Chondrocyte (in vitro differentiated cells): Measurements from ENCODE around the gene UCHL5. TPM values are rescaled to one million over a fixed set of nuclear protein-coding genes. Genes with fewer than 3 reads are reported as not detected.

ENCODE experiments used
- DNase-seq: peaks from one replicate; pipeline ENCODE4 v3.0.0; 2021; ENCODE audit warnings: mixed read lengths, low spot score
- H3K27ac Mint-ChIP-seq: one replicate; pipeline ENCODE4 v1.8.0; 2021; ENCODE audit warnings: mild to moderate bottlenecking, moderate library complexity, mixed read lengths; ENCODE audit not compliant: unreplicated experiment
- H3K27me3 Mint-ChIP-seq: 2 replicates; pipeline ENCODE4 v1.8.0; 2021; ENCODE audit warnings: low read depth, mixed read lengths
- H3K36me3 Mint-ChIP-seq: 2 replicates; pipeline ENCODE4 v1.8.0; 2021; ENCODE audit warnings: low read depth, mixed read lengths
- H3K4me1 Mint-ChIP-seq: 2 replicates; pipeline ENCODE4 v1.8.0; 2021; ENCODE audit warnings: low read depth, mild to moderate bottlenecking, mixed read lengths
- H3K4me3 Mint-ChIP-seq: one replicate; pipeline ENCODE4 v1.8.0; 2021; ENCODE audit warnings: mild to moderate bottlenecking, moderate library complexity, mixed read lengths; ENCODE audit not compliant: unreplicated experiment
- H3K9me3 Mint-ChIP-seq: 2 replicates; pipeline ENCODE4 v1.8.0; 2021; ENCODE audit warnings: low read depth, mixed read lengths
- total RNA-seq: library from RNA; stranded (reverse); gene quantifications from 3 replicates; pipeline ENCODE4 v1.2.1, GENCODE V29; 2021
- TF ChIP-seq, protein P1 (sequence below): fragments of 200-600 bp; sonication (generic); IDR thresholded peaks from 2 replicates; pipeline ENCODE4 v1.5.0; 2021; ENCODE audit warnings: antibody characterized with exemption, mild to moderate bottlenecking, moderate library complexity

The UCHL5 gene
- total RNA-seq, 1 donor from 2014 or later, result 23.8 TPM

DNA sequence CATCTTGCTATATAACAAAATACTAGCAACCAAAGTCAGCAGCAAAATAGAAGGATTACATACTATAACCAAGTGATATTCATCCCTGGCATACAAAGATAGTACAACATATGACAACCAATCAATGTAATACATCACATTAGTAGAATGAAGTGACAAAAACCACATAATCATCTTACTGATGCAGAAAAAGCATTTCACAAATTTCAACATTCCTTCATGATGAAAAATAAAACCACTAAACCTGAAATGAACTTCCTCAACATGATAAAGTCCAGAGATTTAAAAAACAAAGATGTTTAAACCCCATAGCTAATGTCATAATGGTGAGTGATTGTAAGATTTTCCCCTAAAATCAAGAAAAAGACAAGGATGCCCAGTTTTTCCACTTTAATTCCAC is 18.8 kb upstream of the UCHL5 start:
- H3K4me3 Mint-ChIP-seq, result no peak overlapping the region
- no peaks in the 10 kb centered on the region for H3K4me1 Mint-ChIP-seq
- TF ChIP-seq, protein P1, sequence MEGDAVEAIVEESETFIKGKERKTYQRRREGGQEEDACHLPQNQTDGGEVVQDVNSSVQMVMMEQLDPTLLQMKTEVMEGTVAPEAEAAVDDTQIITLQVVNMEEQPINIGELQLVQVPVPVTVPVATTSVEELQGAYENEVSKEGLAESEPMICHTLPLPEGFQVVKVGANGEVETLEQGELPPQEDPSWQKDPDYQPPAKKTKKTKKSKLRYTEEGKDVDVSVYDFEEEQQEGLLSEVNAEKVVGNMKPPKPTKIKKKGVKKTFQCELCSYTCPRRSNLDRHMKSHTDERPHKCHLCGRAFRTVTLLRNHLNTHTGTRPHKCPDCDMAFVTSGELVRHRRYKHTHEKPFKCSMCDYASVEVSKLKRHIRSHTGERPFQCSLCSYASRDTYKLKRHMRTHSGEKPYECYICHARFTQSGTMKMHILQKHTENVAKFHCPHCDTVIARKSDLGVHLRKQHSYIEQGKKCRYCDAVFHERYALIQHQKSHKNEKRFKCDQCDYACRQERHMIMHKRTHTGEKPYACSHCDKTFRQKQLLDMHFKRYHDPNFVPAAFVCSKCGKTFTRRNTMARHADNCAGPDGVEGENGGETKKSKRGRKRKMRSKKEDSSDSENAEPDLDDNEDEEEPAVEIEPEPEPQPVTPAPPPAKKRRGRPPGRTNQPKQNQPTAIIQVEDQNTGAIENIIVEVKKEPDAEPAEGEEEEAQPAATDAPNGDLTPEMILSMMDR, result no peak
- peaks cover 33% of the 10 kb centered on the region for H3K36me3 Mint-ChIP-seq
- H3K9me3 Mint-ChIP-seq, result peaks cover 12% of the 10 kb centered on the region
- DNase-seq, result no peak
- H3K27ac Mint-ChIP-seq, result no peak overlapping the region
- no peaks in the 10 kb centered on the region for H3K27me3 Mint-ChIP-seq

DNA sequence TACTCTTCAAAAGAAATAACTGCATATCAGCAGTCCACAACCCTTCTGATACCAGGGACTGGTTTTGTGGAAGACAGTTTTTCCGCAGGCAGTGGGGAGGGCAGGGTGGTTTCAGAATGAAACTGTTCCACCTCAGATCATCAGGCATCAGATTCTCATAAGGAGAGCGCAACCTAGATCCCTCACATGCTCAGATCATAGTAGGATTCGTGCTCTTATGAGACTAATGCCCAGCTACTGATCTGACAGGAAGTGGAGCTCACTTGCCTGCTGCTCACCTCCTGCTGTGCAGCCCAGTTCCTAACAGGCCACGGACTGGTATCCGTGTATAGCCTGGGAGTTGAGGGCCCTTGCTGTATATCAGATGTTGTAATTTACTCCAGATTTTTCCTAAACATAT is 11.8 kb upstream of the UCHL5 start:
- DNase-seq, result no peak
- H3K27ac Mint-ChIP-seq, result peak overlapping the region; percentile 86
- no peak overlapping the region for H3K4me3 Mint-ChIP-seq
- TF ChIP-seq, protein P1, result no peak
- no peaks in the 10 kb centered on the region for H3K27me3 Mint-ChIP-seq
- H3K36me3 Mint-ChIP-seq, result no peaks in the 10 kb centered on the region
- no peaks in the 10 kb centered on the region for H3K9me3 Mint-ChIP-seq
- H3K4me1 Mint-ChIP-seq, result peaks cover 28% of the 10 kb centered on the region

DNA sequence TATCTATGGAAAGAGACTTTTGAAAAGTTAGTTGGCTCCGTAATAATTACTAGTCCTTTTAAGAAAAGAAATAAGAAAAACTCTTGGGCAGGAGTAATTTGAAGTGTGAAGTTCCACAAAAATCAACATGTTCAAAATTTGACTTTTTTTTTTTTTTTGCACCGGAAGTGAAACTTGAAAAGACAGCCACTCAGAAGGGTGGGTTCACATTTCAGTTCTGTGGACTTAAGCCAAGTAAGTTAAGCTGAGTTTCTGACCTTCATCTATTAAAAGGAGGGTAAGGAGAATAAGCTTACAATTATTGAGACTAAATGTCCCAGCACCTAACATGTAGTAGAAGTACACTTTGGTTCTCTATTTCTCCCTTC is 11.2 kb upstream of the UCHL5 start:
- Mint-ChIP-seq H3K4me3 (no peak overlapping the region), H3K27ac (peak overlapping the region; percentile 45), H3K9me3 (no peaks in the 10 kb centered on the region), H3K36me3 (no peaks in the 10 kb centered on the region), H3K27me3 (no peaks in the 10 kb centered on the region), H3K4me1 (peaks cover 30% of the 10 kb centered on the region)
- DNase-seq, result no peak
- TF ChIP-seq, protein P1, result peak; percentile 42

DNA sequence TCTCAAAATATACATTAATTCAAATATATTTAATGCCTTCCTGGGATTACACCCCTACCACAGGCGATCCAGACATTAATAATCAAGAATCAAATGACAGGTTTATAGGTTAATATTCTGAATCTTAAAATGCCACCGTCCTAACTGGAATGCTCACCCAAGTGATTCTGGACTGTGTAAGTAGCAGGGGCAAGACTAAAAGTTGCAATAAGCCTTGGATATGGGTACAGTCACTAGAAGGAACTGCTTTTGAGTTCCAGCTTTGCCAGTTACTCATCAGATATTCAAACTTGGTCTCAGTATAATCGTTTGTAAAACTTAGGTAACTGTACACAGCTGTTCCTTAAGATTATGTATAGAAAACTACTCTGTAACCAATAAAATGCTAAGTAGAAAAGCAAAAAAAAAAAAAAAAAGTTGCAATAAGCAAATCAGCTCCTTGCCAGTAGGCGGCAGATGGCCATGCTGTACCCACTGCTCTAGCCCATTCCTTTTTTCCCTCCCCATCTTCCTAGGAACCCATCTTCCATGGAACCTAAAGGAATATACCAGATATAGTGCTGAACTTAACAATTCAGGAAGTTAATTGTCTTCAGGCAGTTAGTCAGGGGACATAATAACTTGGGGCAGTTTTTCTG is 10.7 kb upstream of the UCHL5 start:
- H3K4me1 Mint-ChIP-seq, result peaks cover 30% of the 10 kb centered on the region
- no peak overlapping the region for H3K4me3 Mint-ChIP-seq
- no peaks in the 10 kb centered on the region for H3K9me3 Mint-ChIP-seq
- no peaks in the 10 kb centered on the region for H3K27me3 Mint-ChIP-seq
- no peak overlapping the region for H3K27ac Mint-ChIP-seq
- no peaks in the 10 kb centered on the region for H3K36me3 Mint-ChIP-seq
- DNase-seq, result no peak
- TF ChIP-seq, protein P1, result peak; percentile 66

DNA sequence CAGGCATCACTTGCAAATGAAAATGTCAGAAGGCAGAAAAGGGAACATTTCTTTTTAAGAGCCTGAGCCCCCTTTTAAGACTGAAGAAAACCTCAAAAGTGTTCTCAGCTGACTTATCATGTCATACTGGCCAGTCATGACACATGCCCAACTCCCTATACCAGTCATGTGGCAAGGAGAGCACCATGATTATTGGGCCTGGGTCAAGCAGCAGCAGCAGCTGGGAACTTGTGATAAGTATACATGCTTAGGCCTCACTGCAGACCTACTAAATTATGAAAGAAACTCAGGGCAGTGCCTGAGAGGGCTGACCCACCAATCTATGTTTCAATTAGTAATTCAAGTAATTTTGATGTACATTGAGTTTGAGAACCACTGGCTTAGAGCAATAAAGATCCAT is 8.9 kb upstream of the UCHL5 start:
- Mint-ChIP-seq H3K4me1 (peaks cover 35% of the 10 kb centered on the region), H3K36me3 (no peaks in the 10 kb centered on the region), H3K27ac (peak overlapping the region; percentile 30), H3K27me3 (no peaks in the 10 kb centered on the region), H3K4me3 (no peak overlapping the region), H3K9me3 (no peaks in the 10 kb centered on the region)
- DNase-seq, result no peak
- TF ChIP-seq, protein P1, result no peak
